Fibroblast of skin of right biceps (primary cell): ENCODE measurements around the gene PCSK5.
A peak's percentile ranks its signal among the peaks of the same experiment; 100 is the strongest.

Source experiments
- DNase-seq: peaks from one replicate; pipeline ENCODE4 v3.0.0-alpha.2; 2013

Gene PCSK5

DNA sequence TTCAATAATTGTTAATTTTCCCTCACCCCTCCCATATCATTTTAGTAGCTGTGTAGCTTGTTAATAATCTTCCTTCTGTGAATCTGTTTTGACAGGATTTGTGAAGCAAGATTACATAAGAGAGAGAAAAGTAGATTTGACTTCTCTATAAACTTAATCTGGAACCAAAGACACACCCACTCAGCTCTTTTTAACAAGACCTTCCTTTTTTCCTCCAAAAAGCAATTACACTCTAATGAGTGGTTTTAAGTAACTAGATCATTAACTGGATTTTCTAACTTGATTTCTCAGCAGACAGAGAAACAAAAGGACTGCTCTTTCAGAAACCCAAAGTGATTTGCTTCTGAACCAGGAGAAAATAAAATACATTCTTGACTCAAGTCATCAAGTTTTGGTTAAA is 481.9 kb downstream of the PCSK5 start:
- DNase-seq, result no peak

DNA sequence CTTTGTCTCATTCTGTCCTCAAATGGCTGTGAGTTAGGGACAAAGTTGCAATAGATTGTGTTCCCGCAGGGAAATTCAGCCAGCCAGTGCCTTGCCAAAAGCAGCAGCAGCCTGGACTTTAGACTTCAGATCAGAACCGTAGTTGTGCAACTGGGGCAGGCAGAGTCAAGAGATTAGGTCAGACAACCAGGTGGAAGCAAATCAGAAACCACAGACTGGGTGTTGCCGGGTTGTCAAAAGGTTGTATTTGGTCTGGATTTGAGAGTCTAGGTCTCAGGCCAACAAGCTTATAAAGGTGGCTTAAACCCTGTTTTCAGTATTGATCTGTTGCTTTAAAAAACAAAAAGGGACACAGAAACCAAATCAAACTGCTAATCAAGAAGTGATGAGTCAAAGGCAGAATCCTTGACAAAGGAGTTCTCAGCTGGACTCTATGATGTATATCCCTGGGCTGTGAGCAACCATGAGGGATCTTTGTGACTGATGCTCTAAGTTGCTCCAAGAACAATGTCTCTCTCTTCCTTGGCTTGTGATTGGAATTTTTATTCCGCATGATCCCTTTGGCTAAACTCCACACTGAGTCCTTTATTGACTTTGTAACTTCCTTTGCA is 482.8 kb downstream of the PCSK5 start:
- peak; percentile 49 for DNase-seq

DNA sequence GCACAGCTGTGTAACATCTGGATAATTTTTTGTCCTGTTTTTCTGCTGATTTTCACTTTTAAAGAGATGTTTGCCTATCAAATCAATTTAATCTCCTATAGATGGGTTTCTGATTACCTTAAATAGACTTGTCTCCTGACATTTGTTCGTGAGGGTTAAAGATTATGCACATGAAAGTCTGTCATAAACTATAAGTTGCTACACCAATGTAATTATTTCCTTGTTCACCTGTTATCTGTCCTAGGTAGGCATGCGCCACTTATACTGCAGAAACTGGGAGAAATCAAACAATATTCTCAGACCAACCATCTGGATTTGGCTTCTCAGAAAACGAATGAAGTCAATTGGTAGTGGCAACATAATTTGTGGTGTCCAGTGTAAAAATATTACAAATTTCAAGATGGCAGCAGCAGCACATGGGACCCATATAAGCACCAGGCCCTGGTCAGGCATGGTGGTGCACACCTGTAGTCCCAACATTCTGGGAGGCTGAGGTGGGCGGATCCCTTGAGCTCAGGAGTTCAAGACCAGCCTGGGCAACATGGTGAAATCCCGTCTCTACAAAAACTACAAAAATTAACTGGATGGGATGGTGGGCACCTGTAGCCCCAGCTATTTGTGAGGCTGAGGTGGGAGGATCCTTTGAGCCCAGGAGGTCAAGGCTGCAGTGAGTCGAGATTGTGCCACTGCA is 483.5 kb downstream of the PCSK5 start:
- no peak for DNase-seq

DNA sequence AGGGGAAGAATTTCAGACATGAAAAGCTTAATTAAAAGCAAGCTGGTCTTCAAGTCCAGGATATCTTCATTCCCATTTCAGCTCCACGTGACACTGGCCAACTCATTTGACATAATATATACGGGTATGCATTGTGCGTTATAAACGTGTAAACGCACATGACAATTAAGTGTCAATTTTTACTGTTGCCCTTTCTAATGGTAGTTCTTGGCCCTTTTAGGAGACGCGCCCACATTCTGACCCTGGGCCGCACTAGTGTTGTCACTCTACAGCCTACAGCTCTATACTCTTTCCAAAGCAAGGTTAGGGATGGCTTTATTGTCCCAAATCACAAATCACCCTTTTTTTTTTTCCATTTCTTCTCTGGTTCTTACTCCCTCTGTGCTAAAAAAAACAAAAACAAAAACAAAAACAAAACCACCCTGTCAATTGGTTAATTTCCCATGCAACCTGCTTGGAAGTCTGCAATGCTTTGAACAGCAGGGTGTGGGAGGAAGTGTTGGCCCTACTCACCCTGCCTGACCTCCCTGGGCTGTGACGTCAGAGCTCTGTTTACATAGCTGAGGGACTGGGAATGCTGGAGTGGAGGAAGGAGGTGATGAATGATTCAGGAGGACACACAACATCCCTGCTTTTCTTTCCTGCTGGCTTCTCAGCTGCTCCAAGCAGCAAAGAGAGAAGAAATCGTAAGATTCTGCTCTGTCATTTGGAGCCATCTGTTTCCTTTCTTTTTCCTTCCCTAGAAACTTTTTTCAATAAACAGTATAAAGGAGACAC is 484.5 kb downstream of the PCSK5 start:
- peak; percentile 86 for DNase-seq

DNA sequence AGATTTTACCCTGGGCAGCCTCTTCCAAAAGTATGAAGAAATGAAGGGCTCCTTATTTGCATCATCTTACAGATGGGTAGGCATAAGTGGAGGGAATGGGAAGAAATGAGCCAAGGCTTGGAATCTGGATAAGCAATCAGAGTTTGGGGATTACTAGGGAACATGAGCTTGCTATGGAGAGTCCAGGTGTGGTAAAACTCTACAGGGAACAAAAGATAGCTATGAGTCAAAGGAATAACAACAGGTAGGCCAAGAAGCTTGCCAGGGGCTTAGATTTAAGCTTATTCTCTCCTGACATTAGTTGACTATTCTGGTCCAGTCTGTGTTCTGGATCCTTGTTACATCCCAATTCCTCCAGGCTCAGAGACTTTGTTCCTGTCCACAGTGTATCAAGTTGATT is 487.3 kb downstream of the PCSK5 start:
- DNase-seq, result no peak

DNA sequence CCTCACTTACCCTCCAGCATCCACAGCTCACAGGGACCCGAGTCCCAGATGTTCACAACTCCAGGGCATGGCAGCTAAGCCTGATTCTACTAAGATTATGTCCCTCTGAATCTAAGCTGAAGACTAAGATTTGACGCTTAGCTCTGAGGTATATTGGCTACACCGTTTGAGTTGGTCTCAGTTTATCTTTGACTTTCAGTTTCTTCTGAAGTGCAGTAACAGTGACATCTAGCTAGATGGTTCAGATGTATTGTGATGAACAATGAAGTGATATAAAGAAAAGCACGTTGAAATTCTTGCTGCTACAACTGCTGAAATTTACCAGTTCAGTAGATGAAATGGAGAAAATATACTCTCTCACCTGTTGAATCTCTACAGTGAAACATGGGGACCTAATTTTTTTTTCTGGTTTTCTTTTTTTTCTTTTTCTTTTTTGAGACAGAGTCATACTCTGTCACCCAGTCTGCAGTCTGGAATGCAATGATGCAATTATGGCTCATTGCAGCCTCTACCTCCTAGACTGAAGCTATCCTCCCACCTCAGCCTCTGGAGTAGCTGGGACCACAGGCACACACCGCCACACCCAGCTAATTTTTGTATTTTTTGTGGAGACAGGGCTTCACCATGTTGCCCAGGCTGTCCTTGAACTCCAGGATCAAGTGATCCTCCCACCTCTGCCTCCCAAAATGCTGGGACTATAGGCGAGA is 488.0 kb downstream of the PCSK5 start:
- no peak for DNase-seq

DNA sequence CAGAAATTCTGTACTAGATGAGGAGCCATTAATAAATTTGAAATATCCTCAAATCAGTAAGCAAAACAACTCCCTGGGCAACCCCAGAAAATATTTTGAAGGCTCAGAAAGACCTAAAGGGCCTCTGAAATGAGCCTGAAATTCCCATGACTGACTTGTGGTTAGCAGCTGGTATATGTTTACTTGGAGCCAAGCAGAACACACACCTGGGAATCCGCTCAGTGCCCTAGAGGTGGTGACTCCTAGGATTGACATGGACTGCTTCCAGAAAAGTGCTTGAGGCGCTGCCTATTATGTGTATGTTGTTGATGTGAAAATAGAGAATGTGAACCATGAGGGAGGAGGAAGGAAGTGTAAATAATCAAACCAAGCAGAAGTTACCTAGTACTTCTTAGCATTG is 489.0 kb downstream of the PCSK5 start:
- no peak for DNase-seq

DNA sequence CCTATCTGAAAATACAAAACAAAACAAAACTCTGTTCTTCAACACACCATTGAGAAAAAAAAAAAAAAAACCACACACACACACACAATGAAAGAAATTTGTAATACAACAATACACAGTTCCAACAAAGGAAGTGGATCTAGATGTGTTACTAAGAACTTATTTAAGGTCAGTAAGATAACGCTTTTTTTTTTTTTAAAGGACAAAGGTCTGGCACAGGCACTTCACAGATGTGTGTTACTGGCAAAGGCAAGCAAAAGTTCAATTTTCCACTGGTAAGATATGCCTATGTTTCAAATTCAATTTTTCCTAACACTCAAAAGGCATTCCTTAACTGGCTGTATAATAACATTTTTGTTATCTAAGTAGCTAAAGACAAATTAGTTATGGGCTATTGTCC is 500.2 kb downstream of the PCSK5 start:
- no peak for DNase-seq

DNA sequence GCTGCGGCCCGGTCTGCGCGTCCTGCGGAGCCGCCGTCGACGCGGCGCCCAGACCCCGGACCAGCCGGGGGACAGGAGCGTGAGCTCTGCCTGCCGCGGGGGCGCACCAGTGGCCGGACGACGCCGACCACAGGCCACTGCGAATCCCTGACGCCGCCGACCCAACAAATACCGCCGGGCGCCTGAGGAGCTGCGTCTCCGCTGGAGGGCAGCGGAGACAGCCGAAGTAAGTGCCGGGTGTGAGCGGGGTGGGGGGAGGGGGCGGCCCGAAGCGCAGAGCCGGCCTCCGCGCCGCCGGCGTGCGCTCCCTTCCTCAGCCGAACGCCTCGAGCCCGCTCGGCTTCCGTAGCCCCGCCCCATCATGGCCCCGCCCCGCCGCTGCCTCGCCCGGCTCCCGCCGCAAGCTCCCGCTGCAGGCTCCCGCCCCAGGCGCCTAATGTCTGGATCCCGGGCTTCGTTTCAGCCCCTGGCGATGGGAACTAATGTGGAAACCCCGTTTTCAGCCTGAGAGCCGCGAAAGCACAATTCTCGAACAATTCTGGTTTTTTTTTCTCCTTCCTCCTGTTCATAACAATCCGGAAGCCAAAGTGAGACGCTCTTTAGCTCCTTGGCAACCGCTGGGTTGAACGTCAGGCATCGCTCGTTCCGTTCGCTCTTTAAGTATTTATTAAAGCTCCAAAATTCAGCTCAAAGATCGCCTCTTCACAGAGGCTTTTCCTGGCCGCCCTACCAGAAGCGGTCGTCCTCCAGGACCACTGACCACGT is 503.9 kb downstream of the PCSK5 start, which contains the start of gene RFK:
TSS of gene RFK (minus strand) at position 232 of the 765 bp plus-strand sequence. CDS start 255 bp downstream, outside the sequence.
- DNase-seq, result peak; percentile 94

DNA sequence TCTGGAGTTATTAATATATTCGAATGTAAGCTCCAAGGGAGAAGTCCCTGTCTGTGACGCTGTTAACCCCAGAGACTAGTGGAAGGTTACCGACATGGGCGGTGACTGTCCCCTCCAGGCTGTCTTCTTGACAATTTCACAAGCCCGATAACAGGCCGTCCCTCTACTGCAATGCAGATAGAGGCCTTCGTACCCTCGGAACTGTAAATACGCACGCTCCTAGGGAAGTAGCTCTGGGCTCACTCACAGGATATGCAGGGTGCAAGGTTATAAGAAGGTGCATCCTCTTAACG is 504.4 kb downstream of the PCSK5 start:
- peak; percentile 49 for DNase-seq

DNA sequence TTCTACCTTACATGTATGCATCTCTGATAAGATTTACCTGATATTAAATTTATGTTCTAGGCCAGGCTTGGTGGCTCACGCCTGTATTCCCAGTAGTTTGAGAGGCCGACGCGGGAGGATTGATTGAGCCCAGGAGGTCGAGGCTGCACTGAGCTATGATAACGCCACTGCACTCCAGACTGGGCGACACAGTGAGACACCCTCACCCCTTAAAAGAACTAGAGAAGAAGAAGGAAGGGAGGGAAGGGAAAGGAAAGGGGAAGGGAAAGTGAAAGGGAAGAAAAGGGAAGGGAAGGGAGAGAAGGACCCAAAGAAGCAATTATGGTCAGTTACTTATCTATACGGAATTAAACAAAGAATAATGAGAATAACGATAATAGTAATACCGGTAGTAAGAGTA is 504.9 kb downstream of the PCSK5 start:
- no peak for DNase-seq

DNA sequence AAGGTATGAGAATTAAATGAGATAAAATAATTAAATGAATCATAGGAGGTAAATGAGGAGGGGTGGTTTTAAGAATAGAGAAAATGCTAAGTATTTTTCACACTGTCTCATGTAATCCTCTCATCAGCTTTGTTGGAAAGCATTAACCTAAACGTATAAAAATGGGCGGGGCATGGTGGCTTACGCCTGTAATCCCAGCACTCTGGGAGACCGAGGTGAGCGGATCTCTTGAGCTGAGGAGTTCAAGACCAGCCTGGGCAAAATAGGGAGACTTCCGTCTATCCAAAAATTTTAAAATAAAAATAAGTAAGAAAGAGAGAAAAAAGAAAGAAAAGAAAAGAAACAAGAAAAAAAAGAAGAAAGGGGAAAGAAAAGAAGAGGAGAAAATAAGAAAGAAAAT is 505.7 kb downstream of the PCSK5 start:
- no peak for DNase-seq

DNA sequence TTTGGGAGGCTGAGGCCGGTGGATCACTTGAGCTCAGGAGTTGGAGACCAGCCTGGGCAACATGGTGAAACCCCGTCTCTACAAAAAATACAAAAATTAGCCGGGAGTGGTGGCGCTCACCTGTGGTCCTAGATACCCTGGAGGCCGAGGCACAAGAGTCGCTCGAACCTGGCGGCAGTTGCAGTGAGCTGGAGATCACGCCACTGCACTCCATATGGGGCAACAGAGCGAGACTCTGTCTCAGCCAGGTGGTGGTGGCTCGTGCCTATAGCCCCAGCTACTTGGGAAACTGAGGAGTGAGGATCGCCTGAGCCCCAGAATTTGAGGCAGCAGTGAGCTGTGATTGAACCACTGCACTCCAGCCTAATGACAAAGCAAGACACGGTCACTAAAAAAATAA is 506.1 kb downstream of the PCSK5 start:
- no peak for DNase-seq

DNA sequence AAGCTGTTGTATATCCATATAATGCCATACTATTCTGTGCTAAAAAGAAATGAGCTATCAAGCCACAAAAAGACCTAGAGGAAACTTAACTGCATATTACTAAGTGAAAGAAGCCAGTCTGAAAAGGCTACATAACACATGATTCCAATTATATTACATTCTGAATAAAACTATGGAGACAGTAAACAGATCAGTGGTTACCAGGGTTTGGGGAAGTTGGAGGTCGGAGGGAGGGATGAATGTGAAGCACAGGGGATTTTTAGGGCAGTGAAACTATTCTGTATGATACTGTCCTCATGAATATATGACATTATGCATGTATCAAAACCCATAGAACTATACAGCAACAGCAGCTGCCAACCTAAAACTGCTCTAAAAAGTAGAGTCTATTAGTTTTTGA is 509.4 kb downstream of the PCSK5 start:
- no peak for DNase-seq

DNA sequence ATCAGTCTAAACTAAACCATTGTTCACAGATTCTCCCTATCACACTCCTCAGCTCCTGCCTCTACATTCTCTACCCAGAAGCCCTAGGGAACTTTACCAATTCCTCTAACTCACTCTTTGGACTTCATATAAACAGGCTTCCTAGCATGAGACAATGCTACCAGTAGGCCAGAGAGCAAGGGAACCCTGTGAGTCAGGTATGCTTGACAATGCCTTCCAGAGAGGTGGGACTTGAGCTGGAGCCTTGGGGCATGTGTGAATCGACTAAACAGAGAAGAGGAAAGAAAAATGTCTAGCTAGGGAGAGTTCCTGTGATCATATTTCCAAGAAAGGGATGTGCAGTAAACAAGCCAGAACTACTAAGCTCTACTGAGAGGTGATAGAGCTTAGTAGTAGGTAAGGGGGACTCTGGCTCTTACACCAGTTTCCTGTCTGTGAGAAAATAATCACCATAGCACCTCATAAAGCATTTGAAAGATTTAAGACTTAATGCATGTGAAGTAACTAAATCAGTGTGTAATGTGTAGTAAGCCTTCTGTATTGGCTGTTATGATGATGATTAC is 510.1 kb downstream of the PCSK5 start:
- no peak for DNase-seq

DNA sequence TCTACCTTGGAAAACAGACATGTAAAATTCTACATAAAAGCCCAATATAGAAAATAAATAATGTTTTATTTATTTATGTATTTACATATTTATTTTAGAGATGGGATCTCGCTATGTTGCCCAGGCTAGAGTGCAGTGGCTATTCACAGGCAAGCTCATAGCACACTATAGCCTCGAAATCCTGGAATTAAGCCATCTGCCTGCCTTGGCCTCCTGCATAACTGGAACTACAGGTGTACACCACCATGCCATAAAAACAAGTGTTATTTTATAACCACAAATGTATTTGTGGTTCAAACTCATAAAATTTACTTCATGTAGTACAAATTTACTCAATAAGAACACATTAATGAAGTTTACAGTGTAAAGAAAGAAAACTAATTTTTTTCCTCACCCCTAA is 510.7 kb downstream of the PCSK5 start:
- no peak for DNase-seq

DNA sequence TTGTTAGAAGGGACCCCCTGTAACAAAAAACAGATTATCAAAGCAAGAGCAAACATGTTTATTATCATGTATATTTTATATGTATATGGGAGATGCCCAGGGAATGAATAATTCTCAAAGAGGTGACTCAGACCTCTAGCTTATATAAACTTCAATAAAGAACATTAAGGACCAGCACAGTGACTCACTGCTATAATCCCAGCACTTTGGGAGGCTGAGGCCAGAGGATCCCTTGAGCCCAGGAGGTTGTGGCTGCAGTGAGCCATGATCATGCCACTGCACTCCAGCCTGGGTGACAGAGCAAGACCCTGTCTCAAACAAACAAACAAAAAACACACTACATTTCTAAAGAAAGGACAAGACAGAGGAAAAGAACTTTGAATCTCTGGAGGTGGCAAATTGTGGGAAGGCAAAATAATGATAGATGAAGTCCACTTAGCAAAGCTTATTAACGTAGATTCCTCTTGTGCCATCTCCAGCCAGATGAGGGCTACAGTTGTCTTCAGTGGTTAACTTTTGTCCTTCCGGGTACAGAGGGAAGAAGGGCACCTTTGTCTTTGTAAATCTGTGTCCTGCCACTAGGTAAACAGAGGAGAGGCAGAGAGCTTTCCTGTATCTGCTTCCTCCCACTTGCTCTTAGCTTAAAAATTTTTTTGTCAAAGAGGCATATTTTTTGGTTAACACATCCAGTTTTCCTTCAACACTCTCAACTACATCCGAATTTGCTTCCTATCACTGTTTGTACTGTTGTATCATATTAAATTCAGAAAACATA is 511.3 kb downstream of the PCSK5 start:
- peak; percentile 57 for DNase-seq

DNA sequence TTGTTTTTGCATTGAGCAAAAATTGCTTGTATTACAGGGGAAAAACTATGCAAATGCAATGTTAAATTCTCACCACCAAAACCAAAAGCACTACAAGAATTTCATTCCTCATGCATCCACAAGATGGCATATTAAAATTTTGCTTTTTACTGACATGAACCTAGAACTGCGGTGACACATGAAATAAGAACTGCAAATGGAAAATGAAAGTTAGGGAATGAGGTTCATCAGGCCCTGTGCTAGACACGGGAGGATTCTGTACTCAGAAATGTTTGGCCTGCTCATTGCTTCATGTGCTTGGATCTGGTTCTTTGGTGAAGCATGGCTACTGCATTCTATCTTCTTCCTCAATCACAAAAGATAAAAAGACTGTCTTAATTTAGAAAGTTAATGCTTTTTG is 512.9 kb downstream of the PCSK5 start:
- DNase-seq, result peak; percentile 83

DNA sequence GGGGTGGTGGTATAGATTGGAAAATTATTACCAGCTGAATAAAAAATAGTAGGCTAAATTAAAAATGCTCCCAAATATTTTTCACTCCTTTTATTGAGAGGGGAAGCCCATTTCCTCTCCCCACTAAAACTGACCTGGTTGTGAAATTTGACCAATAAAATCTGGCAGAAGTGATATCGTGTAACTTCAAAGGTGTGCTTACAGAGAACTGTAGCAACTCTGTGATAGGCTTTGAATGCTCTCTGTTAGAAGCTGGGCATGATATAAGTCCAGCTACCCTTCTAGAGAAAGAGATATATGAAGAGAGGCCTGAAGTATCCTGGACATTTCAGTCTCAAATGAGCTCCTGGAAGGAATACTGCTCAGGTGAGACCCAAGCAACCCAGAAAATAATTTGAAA is 513.9 kb downstream of the PCSK5 start:
- DNase-seq, result no peak

DNA sequence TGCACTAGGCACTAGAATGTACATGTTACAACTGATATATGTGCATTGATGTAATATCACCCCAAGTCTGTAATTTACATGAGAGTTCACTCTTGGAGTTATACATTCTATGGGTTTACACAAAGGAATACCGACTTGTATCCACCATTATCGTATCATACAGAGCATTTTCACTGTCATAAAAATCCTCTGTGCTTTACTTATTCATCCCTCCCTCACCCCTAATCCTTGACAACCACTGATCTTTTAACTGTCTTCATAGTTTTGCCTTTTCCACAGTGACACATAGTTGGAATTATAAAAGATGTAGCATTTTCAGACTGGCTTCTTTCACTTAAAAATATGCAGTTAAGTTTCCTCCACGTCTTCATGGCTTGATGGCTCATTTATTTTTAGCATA is 514.9 kb downstream of the PCSK5 start:
- DNase-seq, result no peak

DNA sequence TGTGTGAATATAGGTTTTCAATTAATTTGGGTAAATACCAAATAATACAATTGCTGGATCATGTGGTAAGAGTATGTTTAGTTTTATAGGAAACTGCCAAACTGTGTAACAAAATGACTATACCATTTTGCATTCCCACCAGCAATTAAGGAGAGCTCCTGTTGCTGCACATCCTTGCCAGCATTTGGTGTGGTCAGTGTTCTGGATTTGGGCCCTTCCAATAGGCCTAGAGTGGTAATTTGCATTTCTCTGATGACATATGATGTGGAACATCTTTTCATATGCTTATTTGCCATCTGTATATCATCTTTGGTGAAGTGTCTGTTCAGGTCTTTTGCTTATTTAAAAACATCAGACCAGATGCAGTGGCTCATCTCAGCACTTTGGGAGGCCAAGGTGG is 515.4 kb downstream of the PCSK5 start:
- no peak for DNase-seq
